GM12872 (cell line): ENCODE results near the gene OR6M1.

Source experiments
- CTCF ChIP-seq: IDR thresholded peaks from 3 replicates; pipeline ENCODE4 v1.5.1; 2011; ENCODE audit warnings: low read depth, mild to moderate bottlenecking, low read length, moderate library complexity; ENCODE audit not compliant: insufficient read depth

Gene OR6M1

GRCh38 chr11:123775715-123776549 is 30.2 kb downstream of the OR6M1 start:
- no peak for TF ChIP-seq CTCF

GRCh38 chr11:123775289-123775688 is 30.9 kb downstream of the OR6M1 start:
- TF ChIP-seq CTCF = no peak

DNA sequence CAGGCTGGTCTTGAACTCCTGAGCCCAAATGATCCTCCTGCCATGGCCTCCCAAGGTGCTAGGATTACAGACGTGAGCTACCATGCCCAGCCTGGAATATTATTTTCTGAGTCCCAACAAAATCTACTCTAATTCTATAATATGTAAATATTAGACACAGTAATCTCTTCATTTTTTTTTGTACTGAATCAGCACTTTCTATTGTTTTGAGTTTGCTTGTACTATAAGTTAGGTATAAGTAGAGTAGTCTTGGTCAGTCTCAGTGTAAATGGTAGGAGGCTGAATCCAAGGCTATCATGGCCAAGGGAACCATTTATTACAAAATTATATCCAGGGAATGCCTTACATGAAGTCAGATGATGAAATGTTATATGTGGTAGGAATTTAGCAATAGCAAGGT is 32.2 kb downstream of the OR6M1 start:
- TF ChIP-seq CTCF = no peak

- no peak for TF ChIP-seq CTCF
Measured at GRCh38 chr11:123773026-123773425, 33.1 kb downstream of the OR6M1 start.

DNA sequence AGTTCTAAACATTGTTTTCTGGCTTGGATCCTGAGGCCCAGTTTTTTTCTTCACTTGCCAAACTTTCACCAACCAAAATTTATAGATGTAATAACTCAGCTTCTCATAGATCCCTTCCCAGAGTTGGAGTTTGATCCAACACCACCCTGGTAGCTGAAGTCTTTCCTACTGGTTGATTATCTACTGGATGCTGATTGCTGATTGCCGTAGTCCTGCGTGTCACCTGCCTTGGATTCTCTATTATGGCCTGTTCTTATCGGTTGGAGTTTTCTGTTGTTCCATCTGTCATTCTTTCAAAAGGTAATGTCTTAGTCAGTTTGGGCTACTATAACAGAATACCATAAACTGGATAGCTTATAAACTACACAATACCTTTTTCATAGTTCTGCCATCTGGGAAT is 34.5 kb downstream of the OR6M1 start:
- no peak for TF ChIP-seq CTCF

DNA sequence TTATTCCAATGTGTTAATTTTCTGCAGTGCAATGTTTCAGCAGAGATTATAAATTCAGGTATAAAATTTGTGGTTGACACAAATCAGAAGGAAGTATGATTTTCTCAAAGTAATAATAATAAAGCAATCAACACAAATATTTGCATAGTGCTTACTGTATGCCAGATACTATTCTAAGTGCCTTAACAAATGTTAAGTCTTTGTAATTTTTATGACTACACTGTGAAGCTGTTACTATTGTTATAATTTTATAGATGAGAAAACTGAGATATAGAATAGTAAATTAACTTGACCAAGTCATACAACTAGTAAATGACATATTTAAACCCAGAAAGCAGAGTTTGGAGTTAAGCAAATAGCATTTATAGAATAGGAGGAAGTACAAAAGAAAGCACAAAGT is 35.4 kb downstream of the OR6M1 start:
- no peak for TF ChIP-seq CTCF

DNA sequence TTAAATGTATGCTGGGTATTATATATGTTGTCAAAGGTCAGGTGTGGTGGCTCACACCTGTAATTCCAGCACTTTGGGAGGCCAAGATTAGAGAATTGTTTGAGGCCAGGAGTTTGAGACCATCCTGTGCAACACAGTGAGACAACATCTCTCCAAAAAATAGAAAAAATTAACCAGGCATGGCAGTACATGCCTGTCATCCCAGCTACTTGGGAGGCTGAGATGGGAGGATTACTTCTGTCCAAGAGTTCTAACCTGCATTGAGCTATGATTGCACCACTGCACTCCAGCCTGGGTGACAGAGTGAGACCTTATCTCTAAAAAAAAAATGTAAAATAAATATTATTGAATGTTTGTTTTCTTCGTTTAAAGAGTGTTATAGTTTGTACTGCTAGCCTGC is 40.5 kb downstream of the OR6M1 start:
- no peak for TF ChIP-seq CTCF
